GM23338 (cell line): ENCODE results near the gene ARID3B. TPM values are rescaled to one million over a fixed set of nuclear protein-coding genes. Genes with fewer than 3 reads are reported as not detected.

Experiments
- ATAC-seq: fragments of 200-7000 bp; cut with Tn5 transposase; 3 replicates; pipeline ENCODE4 v1.9.1; 2020
- DNase-seq: peaks from one replicate; pipeline ENCODE4 v3.0.0-alpha.2; 2015; ENCODE audit warnings: low spot score
- H2AFZ ChIP-seq: fragments of 200-600 bp; sonication (generic); 2 replicates; pipeline ENCODE4 v1.8.0; 2016; ENCODE audit warnings: antibody characterized with exemption, mild to moderate bottlenecking, moderate library complexity
- H3F3A ChIP-seq: fragments of 200-600 bp; sonication (generic); replicated peaks from 2 replicates; pipeline ENCODE4 v1.8.0; 2017; ENCODE audit warnings: antibody characterized with exemption, mixed run types, low read depth
- H3K27ac ChIP-seq: fragments of 200-600 bp; sonication (generic); 2 replicates; pipeline ENCODE4 v1.6.1; 2016; ENCODE audit warnings: low read depth
- H3K27me3 ChIP-seq: fragments of 200-600 bp; sonication (generic); 2 replicates; pipeline ENCODE4 v1.8.0; 2016; ENCODE audit warnings: mild to moderate bottlenecking, mixed run types, moderate library complexity; ENCODE audit not compliant: insufficient read depth
- H3K36me3 ChIP-seq: fragments of 200-600 bp; sonication (generic); 2 replicates; pipeline ENCODE4 v1.8.0; 2016; ENCODE audit warnings: mild to moderate bottlenecking; ENCODE audit not compliant: insufficient read depth
- H3K4me1 ChIP-seq: fragments of 200-600 bp; sonication (generic); 2 replicates; pipeline ENCODE4 v1.8.0; 2016; ENCODE audit warnings: mild to moderate bottlenecking, moderate library complexity; ENCODE audit not compliant: insufficient read depth
- H3K4me2 ChIP-seq: fragments of 200-600 bp; sonication (generic); 2 replicates; pipeline ENCODE4 v1.7.1; 2017; ENCODE audit warnings: mixed run types
- H3K4me3 ChIP-seq: fragments of 200-600 bp; sonication (generic); 2 replicates; pipeline ENCODE4 v1.6.1; 2016; ENCODE audit warnings: mixed run types
- H3K79me2 ChIP-seq: fragments of 200-600 bp; sonication (generic); replicated peaks from 2 replicates; pipeline ENCODE4 v1.8.0; 2017; ENCODE audit warnings: mild to moderate bottlenecking; ENCODE audit not compliant: insufficient read depth
- H3K9me2 ChIP-seq: fragments of 200-600 bp; sonication (generic); 2 replicates; pipeline ENCODE4 v1.8.0; 2017; ENCODE audit not compliant: insufficient read depth
- H4K20me1 ChIP-seq: fragments of 200-600 bp; sonication (generic); replicated peaks from 2 replicates; pipeline ENCODE4 v1.8.0; 2017; ENCODE audit warnings: mild to moderate bottlenecking; ENCODE audit not compliant: insufficient read depth
- H3K27ac Mint-ChIP-seq: 2 replicates; pipeline ENCODE4 v1.8.0; 2020; ENCODE audit warnings: inconsistent platforms, mild to moderate bottlenecking, moderate library complexity, mixed read lengths
- H3K27me3 Mint-ChIP-seq: 3 replicates; pipeline ENCODE4 v1.8.0; 2022; ENCODE audit warnings: low read depth, mild to moderate bottlenecking, moderate library complexity, mixed read lengths, inconsistent platforms; ENCODE audit not compliant: insufficient read depth, poor library complexity
- H3K36me3 Mint-ChIP-seq: 3 replicates; pipeline ENCODE4 v1.8.0; 2021; ENCODE audit warnings: low read depth, mild to moderate bottlenecking, inconsistent platforms, moderate library complexity, mixed read lengths
- H3K4me1 Mint-ChIP-seq: 3 replicates; pipeline ENCODE4 v1.8.0; 2020; ENCODE audit warnings: mild to moderate bottlenecking, inconsistent platforms, mixed read lengths
- H3K4me3 Mint-ChIP-seq: 3 replicates; pipeline ENCODE4 v1.8.0; 2021; ENCODE audit warnings: moderate library complexity, mild to moderate bottlenecking, inconsistent platforms, mixed read lengths
- H3K9me3 Mint-ChIP-seq: 3 replicates; pipeline ENCODE4 v1.8.0; 2020; ENCODE audit warnings: moderate library complexity, mild to moderate bottlenecking, inconsistent platforms, mixed read lengths
- CTCF ChIP-seq, 2 experiments: fragments of 200-600 bp in 1 of 2; sonication (generic) in 1 of 2; conservative IDR thresholded peaks; 2 replicates each; pipeline versions ENCODE4 v1.5.1 to v1.6.1; 2016 to 2017; ENCODE audit warnings: antibody characterized with exemption in 2 of 2, low read depth in 2 of 2, mild to moderate bottlenecking in 2 of 2, moderate library complexity in 1 of 2
- ETS1 ChIP-seq: IDR thresholded peaks from 2 replicates; pipeline ENCODE4 v1.6.1; 2016; ENCODE audit warnings: antibody characterized with exemption
- POLR2AphosphoS5 ChIP-seq: IDR thresholded peaks from 2 replicates; pipeline ENCODE4 v1.6.1; 2016; ENCODE audit warnings: antibody characterized with exemption, low read depth
- REST ChIP-seq: IDR thresholded peaks from one replicate; pipeline ENCODE4 v1.6.1; 2018; ENCODE audit warnings: antibody characterized with exemption; ENCODE audit not compliant: unreplicated experiment
- STAT1 ChIP-seq: IDR thresholded peaks from one replicate; pipeline ENCODE4 v1.6.1; 2016; ENCODE audit warnings: antibody characterized with exemption; ENCODE audit not compliant: unreplicated experiment
- ZNF114 ChIP-seq: fragments of 250-450 bp; sonication (Bioruptor Pico); IDR thresholded peaks from 2 replicates; pipeline ENCODE4 v1.5.0; 2020; ENCODE audit warnings: mild to moderate bottlenecking, moderate library complexity
- ZNF331 ChIP-seq: fragments of 250-450 bp; sonication (Bioruptor Pico); IDR thresholded peaks from 2 replicates; pipeline ENCODE4 v1.5.0; 2020; ENCODE audit warnings: low read depth, mild to moderate bottlenecking, moderate library complexity
- ZNF462 ChIP-seq: fragments of 250-450 bp; sonication (Bioruptor Pico); IDR thresholded peaks from 2 replicates; pipeline ENCODE4 v1.5.0; 2020; ENCODE audit warnings: mild to moderate bottlenecking, moderate library complexity
- polyA plus RNA-seq: library from polyadenylated mRNA; unstranded; fragments of >200 nt; fragmentation: Nextera tagmentation; extraction: Ambion mirVana; gene quantifications from 2 replicates; pipeline ENCODE4 v1.2.1, GENCODE V29; 2016
- total RNA-seq: library from RNA; depleted of rRNA; stranded (reverse); fragments of >200 nt; shearing (Covaris generic); gene quantifications from 2 replicates; pipeline ENCODE4 v1.2.3, GENCODE V29; 2014

The ARID3B gene
- total and polyA plus RNA-seq, 2 experiments from 2014 or later, result 65.5 to 147 TPM

GRCh38 chr15:74611834-74612233, 70.8 kb downstream of the ARID3B start:
- Mint-ChIP-seq H3K4me1 (peaks cover 5% of the 10 kb centered on the region; the same call in 2 of the 3 replicates), H3K4me3 (no peak overlapping the region), H3K27ac (no peak overlapping the region), H3K27me3 (peaks cover 18% of the 10 kb centered on the region), H3K9me3 (no peaks in the 10 kb centered on the region), H3K36me3 (no peaks in the 10 kb centered on the region)
- H3K36me3 ChIP-seq, result no peaks in the 10 kb centered on the region
- H3F3A ChIP-seq, result peaks cover 5% of the 10 kb centered on the region; the same call in 1 of the 2 replicates
- H3K4me1 ChIP-seq, result peaks cover 5% of the 10 kb centered on the region
- peaks cover 12% of the 10 kb centered on the region for H3K79me2 ChIP-seq
- peaks cover 13% of the 10 kb centered on the region; the same call in 1 of the 2 replicates for H3K27me3 ChIP-seq
- no peak overlapping the region for H3K4me3 ChIP-seq
- no peaks in the 10 kb centered on the region for H3K9me2 ChIP-seq
- no peak overlapping the region for H3K4me2 ChIP-seq
- H4K20me1 ChIP-seq, result peaks cover 7% of the 10 kb centered on the region
- DNase-seq (no peak), ATAC-seq (no peak)
- H2AFZ ChIP-seq, result no peak overlapping the region
- TF ChIP-seq ZNF331 (CRISPR knock-in tag) (no peak), STAT1 (no peak), REST (no peak)
- no peak overlapping the region for H3K27ac ChIP-seq

- no peak overlapping the region for H3K4me3 ChIP-seq
- H3K4me1 Mint-ChIP-seq, result peaks cover 13% of the 10 kb centered on the region
- ATAC-seq, result no peak
- H3K79me2 ChIP-seq, result peaks cover 20% of the 10 kb centered on the region
- H3F3A ChIP-seq, result peaks cover 9% of the 10 kb centered on the region; the same call in 1 of the 2 replicates
- H3K27ac Mint-ChIP-seq, result no peak overlapping the region
- H3K9me3 Mint-ChIP-seq, result no peaks in the 10 kb centered on the region
- peaks cover 13% of the 10 kb centered on the region; the same call in 1 of the 2 replicates for H3K27me3 ChIP-seq
- H3K27me3 Mint-ChIP-seq, result peaks cover 18% of the 10 kb centered on the region
- no peaks in the 10 kb centered on the region for H3K9me2 ChIP-seq
- peaks cover 16% of the 10 kb centered on the region for H4K20me1 ChIP-seq
- no peak overlapping the region for H3K4me2 ChIP-seq
- peaks cover 11% of the 10 kb centered on the region for H3K4me1 ChIP-seq
- no peaks in the 10 kb centered on the region for H3K36me3 ChIP-seq
- H3K36me3 Mint-ChIP-seq, result no peaks in the 10 kb centered on the region; the same call in 2 of the 3 replicates
- no peak overlapping the region for H3K27ac ChIP-seq
- DNase-seq, result no peak
- H2AFZ ChIP-seq, result no peak overlapping the region
- H3K4me3 Mint-ChIP-seq, result no peak overlapping the region
- TF ChIP-seq ZNF462, result no peak
- TF ChIP-seq POLR2AphosphoS5, result no peak
- no peak for TF ChIP-seq ZNF114 (CRISPR knock-in tag)
- no peak for TF ChIP-seq CTCF (conservative IDR thresholded peaks at IDR 0.05; ENCODE audit: low read depth in 2 of 2)
- no peak for TF ChIP-seq ETS1
Observed at GRCh38 chr15:74612677-74613076, 71.7 kb downstream of the ARID3B start.
